ENCODE results near the gene EIF4G3.
"Not testable (repeated sequence)": the region's sequence is repeated elsewhere in the genome, so short reads cannot be mapped to it uniquely, and the experiment has no call there.

EIF4G3 gene

DNA sequence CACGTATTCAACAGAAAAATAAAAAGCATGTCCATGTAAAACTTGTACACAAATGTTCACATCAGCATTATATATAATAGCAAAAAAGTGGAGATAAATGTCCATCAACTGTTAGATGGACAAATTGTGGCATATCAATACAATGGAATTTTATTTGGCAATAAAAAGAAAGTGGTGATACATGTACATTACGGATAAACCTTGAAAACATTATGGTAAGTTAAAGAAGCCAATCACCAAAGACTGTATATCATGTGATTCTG lies 76.9 kb downstream of the EIF4G3 start:
- ATAC-seq = no peak

GRCh38 chr1:21099034-21099868 lies 77.4 kb downstream of the EIF4G3 start:
- ATAC-seq = peak; percentile 64 to 81

DNA sequence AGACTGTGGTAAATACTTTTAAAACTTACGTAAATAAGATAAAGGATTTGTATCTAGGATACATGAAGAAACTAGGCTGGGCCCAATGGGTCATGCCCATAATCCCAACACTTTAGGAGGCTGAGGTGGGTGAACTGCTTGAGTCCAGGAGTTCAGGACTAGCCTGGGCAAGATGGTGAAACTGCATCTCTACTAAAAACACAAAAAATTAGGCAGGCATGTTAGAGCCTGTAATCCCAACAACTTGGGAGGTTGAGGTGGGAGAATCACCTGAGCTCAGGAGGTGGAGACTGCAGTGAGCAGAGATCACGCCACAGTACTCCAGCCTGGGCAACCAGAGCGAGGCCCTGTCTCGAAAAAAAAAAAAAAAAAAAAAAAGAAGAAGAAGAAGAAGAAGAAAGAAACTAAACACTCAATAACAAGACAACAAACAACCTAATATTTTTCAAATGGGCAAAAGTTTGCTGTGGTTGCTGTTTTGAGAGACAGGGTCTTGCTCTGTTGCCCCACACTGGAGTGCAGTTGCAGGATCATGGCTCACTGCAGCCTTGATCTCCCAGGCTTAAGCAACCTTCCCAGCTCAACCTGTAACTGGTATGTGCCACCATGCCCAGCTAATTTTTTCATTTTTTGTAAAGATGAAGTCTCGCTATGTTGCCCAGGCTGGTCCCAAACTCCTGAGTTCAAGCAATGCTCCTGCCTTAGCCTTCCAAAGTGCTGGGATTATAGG lies 78.3 kb downstream of the EIF4G3 start:
- ATAC-seq = no peak

DNA sequence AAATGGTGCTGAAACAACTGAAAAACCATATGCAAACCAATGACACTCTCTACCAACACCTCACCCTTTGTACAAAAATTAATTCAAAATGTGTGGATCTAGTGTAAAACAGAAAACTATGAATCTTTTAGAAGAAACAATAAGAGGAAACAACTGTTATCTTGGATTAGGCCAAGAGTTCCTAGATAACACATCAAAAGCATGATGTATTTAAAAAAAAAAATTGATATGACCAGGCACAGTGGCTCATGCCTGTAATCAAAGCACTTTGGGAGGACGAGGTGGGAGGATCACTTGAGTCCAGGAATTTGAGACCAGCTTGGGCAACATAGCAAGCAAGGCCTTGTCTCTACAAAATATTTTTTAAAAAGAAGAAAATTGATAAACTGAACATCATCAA lies 79.0 kb downstream of the EIF4G3 start:
- no peak for ATAC-seq

- ATAC-seq = no peak
Measured at GRCh38 chr1:21095976-21096375, 80.7 kb downstream of the EIF4G3 start.

GRCh38 chr1:21094282-21094681 lies 82.4 kb downstream of the EIF4G3 start:
- ATAC-seq = not testable (repeated sequence)

DNA sequence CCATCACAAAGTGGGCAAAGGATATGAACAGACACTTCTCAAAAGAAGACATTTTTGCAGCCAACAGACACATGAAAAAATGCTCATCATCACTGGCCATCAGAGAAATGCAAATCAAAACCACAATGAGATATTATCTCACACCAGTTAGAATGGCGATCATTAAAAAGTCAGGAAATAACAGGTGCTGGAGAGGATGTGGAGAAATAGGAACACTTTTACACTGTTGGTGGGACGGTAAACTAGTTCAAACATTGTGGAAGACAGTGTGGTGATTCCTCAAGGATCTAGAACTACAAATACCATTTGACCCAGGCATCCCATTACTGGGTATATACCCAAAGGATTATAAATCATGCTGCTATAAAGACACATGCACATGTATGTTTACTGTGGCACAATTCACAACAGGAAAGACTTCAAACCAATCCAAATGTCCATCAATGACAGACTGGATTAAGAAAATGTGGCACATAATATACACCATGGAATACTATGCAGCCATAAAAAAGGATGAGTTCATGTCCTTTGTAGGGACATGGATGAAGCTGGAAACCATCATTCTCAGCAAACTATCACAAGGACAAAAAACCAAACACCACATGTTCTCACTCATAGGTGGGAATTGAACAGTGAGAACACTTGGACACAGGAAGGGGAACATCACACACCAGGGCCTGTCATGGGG lies 83.3 kb downstream of the EIF4G3 start:
- not testable (repeated sequence) for ATAC-seq

- not testable (repeated sequence) for ATAC-seq
Measured at GRCh38 chr1:21092545-21092944, 84.2 kb downstream of the EIF4G3 start.

DNA sequence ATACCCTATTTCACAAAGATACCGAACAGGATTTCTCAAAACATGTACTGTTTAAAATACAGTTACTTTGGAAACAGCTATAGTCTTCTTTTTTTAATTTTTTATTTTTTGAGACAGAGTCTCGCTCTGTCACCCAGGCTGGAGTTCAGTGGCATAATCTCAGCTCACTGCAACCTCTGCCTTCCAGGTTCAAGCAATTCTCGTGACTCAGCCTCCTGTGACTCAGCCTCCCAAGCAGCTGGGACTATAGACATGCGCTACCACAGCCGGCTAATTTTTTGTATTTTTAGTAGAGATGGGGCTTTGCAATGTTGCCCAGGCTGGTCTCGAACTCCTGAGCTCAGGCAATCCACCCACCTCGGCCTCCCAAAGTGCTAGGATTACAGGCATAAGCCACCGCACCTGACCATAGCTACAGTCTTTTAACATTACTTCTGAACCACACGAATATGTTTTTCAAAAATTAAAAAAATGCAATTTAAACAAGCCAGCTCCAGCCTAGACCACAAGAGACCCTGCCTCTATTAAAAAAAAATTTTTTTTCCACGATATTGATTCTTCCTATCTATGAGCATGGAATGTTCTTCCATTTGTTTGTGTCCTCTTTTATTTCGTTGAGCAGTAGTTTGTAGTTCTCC lies 85.5 kb downstream of the EIF4G3 start:
- ATAC-seq = peak in 1 of 2 donors; percentile 53

DNA sequence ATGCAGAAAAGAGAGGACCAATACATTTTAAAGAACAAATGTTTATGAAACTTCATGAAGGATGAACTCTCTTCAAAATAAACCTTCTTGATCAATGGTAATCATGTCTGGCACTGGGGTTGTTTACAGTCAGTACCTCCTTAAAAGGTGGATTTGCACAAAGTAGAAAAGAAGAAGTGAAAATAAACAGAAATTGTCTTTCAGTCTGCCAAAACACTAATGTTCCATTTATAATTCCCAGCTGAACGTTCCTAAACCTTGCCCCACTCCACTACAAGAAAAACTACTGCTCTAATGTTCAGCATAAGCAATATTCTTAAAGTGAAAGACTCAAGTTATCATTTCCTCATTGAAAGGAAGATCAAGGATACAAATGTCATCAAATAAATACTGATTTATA lies 86.2 kb downstream of the EIF4G3 start:
- no peak for ATAC-seq

- ATAC-seq = no peak
Measured at GRCh38 chr1:21089731-21090130, 87.0 kb downstream of the EIF4G3 start.

- ATAC-seq = no peak
Measured at GRCh38 chr1:21089299-21089698, 87.4 kb downstream of the EIF4G3 start.

- ATAC-seq = peak in 1 of 2 donors; percentile 70
Measured at GRCh38 chr1:21084111-21084810, 92.4 kb downstream of the EIF4G3 start.

- ATAC-seq = no peak
Measured at GRCh38 chr1:21082073-21082472, 94.6 kb downstream of the EIF4G3 start.

DNA sequence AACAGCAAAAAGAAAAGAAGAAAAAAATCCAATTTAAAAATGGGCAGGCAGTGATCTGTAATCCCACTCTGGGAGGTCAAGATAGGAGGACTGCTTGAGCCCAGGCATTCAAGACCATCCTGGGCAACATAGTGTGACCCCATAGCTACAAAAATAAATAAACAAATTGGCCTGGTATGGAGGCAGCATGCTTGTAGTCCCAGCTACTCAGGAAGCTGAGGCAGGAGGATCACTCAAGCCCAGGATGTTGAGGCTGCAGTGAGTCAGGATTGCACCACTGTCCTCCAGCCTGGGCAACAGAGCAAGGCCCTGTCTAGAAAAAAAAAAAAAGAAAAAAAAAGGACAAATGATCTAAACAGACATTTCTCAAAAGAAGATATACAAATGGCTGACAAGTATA lies 99.6 kb downstream of the EIF4G3 start:
- no peak for ATAC-seq

- ATAC-seq = no peak
Measured at GRCh38 chr1:21072721-21073120, 104.0 kb downstream of the EIF4G3 start.

GRCh38 chr1:21069549-21069948 lies 107.1 kb downstream of the EIF4G3 start:
- ATAC-seq = no peak

DNA sequence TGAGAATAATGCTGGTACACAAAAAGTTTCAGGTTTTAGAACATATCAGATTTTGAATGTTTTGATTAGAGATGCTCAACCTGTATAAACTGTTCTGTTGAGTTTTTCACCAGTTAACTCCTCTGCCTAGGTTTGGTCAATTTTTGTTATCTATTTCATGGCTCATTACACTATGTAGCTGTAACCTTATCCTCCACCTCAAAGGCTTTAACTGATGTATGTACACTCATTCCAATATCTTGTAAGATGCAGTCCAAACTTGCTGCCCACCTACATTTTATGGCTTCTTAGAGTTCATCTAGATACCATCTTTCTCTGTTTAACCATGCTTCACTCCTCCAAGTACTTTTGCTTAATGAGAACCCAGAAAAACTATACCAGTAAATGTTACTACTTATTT lies 107.8 kb downstream of the EIF4G3 start:
- no peak for ATAC-seq

DNA sequence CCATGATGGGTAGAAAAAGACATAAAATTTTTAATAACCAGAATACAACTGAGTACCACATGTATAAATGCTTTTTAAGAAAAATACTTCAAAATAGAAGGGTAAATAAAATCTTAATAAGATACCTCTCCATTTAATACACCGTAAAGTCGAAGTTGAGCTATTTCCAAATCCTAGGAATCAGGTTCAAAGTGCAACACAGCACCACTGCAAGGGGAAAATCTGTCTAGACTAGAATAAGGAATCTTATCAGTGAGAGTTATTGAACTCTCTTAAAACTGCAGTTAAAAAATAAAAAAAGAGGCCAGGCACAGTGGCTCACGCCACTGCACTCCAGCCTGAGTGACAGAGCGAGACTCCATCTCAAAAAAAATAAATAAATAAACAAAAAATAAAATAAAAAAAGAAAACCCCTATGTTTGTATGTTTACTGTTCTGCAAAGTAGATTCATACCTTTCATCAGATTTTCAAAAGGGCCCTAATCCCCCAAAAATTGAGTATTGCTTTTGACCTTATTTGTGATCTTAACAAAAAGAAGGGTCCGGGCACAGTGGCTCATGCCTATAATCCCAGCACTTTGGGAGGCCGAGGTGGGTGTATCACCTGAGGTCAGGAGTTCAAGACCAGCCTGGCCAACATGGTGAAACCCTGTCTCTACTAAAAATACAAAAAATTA lies 109.0 kb downstream of the EIF4G3 start:
- no peak for ATAC-seq

DNA sequence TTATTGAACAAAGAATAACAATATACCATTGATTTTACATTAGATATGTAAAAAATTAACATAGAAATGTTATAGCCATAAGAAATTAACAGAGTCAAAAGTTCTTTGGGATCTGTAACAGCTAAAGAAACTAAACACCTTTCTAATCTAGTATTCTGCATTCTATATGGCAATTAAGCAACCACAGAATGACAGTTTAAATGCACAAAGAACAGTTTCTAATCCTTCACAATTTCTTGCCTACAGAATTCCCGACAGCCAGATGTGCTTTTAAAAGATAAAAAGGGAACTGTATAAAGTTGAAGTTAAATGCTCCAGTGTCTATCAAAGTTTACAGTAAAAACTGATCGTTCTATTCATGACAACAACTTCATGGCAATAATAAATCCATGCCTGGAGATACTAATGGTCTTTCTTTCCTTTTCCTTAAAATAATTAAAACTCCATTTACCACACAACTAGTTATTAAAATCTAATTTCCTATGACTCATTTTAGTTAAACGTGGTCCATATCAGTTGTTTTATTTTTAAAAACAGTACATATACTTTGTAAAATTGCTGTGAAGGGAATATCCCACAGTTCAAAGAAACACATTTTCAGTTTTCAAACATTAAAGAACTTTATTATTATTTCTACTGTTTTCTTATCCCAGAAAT lies 110.2 kb downstream of the EIF4G3 start:
- no peak for ATAC-seq

GRCh38 chr1:21065851-21066250 lies 110.8 kb downstream of the EIF4G3 start:
- ATAC-seq = no peak

DNA sequence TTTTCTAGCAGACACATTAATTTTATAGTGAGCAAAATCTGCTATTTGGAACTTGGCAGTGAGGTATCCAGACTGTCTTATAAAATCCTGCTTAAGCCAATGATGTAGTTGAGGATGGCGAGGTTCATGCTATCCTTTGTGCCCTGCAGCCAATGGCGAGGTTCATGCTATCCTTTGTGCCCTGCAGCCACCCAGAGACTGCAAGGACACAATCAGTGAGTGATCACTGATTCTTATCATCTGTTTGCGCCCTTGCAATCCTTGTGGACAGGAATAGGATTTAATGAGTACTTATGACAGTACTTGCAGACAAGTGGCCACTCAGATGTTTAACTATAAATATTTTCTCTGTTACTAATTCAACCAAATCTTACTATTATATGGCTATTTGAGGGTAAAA lies 112.6 kb downstream of the EIF4G3 start:
- ATAC-seq = no peak

Measured in activated CD4-positive, CD25-positive, alpha-beta regulatory T cell treated with anti-CD3 and anti-CD28 coated beads, Interleukin-2, amount 50 U/mL, for 24 hours (primary cell).